ENCODE data around the gene CLHC1.

DNA sequence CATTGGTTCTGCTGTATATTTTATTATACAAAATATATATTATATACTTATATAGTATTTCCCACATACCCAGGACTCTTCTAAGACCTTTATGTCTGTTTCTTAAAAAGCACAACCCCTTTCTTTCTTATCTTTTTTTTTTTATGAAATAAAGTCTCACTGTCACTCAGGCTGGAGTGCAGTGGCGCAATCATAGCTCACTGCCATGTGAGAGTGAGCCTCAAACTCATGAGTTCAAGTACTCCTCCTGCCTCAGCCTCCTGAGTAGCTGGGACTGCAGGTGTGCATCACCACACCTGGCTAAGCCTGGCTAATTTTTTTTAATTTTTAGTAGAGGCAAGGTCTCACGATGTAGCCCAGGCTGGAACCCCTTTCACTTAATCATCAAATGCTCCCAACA is 72.3 kb downstream of the CLHC1 start:
- TF ChIP-seq CTCF (IDR thresholded peaks at IDR 0.05) (no peak), POLR2A (IDR thresholded peaks at IDR 0.05) (no peak), EP300 (IDR thresholded peaks at IDR 0.05) (no peak)

Measured in ovary (tissue), 3 donors.